NCI-H524 (cell line): Measurements from ENCODE around the gene ABCF2.

ENCODE experiments used
- DNase-seq, 2 experiments: peaks; one replicate each; lab custom pipeline; 2025; lab: John Stamatoyannopoulos, UW

The ABCF2 gene

GRCh38 chr7:151225948-151226510, 976 bp downstream of the ABCF2 start:
- no peak for DNase-seq

DNA sequence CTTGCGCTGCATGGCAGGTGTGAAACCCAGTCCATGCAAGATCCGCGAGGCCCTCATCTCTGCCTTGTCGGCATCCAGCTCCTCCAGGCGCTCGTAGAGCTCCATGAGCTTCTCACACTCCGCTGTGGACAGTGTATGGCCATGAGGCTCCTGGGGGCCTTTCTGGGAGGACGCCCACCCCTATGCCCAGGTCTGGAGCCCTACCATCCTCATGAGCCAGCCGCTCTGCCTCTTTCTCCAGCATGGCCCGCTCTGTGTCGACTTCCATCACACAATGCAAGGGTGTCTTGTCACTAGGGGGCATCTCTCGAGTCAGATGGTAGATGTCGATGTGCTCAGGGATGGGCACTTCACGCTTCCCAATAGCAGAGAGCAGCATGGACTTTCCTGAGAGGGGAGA, 3.3 kb downstream of the ABCF2 start:
- DNase-seq: no peak

GRCh38 chr7:151218170-151218569, 8.8 kb downstream of the ABCF2 start:
- no peak for DNase-seq

DNA sequence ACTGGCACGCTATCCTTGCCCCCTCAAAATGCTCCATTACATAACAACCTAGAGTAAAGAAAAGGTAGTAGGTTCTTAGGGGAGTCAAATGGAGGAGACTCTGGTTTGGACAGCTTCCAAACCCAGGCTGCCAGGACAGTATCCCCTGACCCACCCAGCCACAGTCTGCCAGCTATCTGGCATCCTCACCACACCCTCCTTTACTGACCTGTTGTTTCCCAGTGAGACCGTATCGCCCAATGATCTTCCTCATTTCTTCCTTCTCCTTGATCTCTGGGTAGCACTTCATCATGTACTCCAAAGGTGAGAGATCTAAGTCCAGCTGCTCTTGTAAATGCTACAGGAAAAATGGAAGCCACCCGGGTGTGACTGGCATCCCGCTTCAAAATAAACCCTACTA, 11.6 kb downstream of the ABCF2 start:
- no peak for DNase-seq

GRCh38 chr7:151213826-151214225, 13.2 kb downstream of the ABCF2 start:
- DNase-seq: no peak

- DNase-seq: no peak
Observed at GRCh38 chr7:151212626-151213025, 14.4 kb downstream of the ABCF2 start.

DNA sequence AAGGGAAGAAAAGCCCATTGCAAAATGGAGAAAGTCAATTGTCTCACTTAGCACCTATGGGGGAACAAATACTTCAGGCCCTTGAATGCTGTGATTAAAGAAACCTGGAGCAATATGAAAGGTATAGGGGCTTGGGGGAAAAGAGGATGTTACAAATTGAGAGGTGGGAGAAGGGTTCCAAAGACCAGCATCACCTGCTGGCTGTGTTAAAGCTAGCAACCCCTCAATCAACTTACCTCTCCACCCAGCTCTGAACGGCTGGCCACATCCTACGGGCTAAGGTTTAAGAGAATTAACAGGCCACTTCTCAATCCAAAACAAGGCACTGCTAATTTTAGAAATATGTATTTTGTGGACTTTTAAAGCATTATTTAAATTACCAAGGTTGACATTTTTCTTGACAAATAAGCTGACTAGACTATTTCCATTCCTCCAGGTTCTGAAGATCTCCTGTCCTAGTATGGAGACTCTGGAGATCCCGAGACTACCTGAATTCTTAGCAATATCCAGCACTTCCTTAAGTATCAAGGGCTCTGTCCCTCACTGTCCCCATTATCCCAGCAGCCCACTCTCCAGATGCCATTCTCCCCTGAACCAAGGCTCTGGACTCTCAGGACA, 15.7 kb downstream of the ABCF2 start:
- DNase-seq: no peak

DNA sequence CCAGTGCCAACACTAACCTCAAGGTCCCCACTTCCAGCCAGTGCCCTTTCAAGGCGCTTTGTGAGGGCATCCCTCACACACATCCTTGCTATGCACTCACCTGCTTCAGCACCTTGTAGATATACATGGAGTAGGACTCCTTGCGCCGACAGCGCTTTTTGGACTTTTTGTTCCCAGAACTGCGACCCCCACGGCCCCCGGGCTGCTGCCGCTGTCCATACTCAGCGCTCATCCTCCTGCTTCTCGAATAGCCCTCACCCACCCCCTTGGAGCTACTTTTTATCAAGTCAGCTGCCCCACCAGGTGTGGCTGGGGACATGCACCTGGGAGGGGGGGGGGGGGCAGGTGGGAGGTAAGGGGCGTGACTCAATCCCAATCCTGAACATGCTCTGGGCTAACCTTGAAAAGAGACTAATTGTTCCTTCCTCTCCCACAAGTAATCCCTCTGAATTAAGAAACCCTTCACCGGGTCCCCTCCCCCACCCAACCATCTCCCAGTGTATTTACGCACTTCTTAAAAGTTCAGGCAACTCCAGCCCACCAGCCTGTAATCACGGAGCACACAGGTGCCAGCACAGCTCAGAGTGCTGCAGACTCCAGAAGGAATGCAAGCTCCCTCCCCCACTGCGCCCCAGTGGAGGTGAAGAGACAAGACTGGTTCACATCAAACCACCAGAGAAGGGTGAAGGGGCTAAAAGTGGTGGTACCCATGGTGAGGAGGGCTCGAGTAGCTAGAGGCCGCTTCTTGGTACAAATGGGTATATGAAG, 16.7 kb downstream of the ABCF2 start, which contains the start of gene H2BK1:
Gene H2BK1, minus strand, starts transcription at position 402 of the 768 bp plus-strand sequence. Its CDS starts 170 bp downstream, at position 232.
- DNase-seq: no peak

DNA sequence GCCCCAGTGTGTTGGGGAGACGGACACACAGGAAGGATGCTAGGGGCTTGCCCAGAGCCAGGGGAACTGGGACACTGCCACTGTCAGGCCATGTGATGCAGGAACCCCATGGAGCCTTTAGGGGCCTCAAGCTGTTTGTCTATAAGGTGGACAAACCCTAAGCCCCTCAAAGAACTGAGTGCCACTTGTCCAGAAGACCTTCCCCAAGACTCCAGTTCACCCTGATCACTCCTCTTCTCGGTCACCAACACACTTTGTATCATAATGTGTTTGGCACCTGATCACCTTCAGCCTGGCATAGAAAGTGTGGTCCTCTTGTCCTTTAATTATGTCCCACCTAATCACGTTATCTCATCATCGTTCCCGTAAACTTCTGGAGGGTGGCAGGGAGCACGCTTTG, 17.4 kb downstream of the ABCF2 start:
- DNase-seq: no peak

GRCh38 chr7:151208253-151208862, 18.6 kb downstream of the ABCF2 start:
- DNase-seq: no peak

GRCh38 chr7:151207804-151208203, 19.2 kb downstream of the ABCF2 start:
- no peak for DNase-seq

DNA sequence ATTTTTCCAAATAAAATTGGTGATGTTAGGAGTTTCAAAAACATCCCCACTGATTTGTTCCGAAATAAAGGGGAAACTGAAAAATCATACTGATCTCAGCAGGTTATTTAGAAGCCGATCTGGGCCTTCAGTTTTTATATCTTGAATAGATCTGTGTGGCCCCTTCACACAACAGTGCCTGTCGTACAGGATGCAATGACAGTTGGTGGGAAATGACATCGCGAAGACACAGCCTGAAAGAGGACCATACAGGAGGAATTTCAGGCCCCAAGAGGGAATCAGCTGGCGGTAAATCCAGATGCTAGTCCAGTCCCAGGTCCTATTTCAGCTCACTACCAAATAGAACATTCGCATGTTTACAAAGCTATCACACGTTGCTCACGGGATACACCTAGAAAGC, 19.7 kb downstream of the ABCF2 start:
- no peak for DNase-seq

- DNase-seq: no peak
Observed at GRCh38 chr7:151206914-151207313, 20.1 kb downstream of the ABCF2 start.

GRCh38 chr7:151205730-151206129, 21.3 kb downstream of the ABCF2 start:
- no peak for DNase-seq

GRCh38 chr7:151204383-151205032, 22.5 kb downstream of the ABCF2 start:
- DNase-seq: no peak

DNA sequence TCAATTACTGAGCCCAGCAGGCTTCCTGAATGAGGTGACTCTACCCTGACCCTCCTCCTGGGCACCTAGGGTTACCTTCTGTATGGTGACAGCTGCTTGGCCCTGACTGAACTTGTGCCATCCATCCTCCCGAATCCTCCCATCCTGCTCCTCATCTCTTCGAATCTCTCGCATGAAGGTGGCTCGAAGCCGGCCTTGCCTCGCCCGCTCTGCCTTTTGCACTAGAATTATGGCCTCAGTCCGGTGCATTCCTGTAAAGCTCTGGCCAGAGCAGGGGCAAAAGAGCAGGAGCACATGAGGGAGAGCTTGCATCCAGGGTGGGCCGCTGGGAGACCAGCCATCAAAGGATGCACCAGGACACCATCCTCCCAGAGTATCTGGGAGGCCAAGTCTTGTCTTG, 24.2 kb downstream of the ABCF2 start:
- DNase-seq: no peak

GRCh38 chr7:151201751-151202150, 25.3 kb downstream of the ABCF2 start:
- no peak for DNase-seq

DNA sequence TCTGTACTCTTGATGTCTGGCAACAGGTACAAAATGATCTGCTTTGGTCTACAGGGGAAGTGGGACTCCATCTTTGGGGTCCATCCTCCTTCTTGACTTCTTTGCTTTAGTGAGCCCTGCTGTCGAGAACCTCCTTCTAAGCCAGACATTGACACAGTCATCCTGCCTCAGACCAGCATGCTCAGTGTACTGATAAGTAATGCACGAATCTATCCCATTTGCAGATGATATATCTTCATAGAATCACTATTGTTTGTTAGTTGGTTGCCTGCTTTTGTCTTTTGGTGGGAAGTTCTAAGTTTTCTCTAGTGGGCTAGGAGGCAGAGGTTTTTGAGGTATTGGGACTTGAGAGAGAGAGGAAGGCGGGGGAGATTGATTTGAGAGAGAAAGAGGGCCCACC, 25.7 kb downstream of the ABCF2 start:
- no peak for DNase-seq

- DNase-seq: no peak
Observed at GRCh38 chr7:151198945-151199848, 27.8 kb downstream of the ABCF2 start.

DNA sequence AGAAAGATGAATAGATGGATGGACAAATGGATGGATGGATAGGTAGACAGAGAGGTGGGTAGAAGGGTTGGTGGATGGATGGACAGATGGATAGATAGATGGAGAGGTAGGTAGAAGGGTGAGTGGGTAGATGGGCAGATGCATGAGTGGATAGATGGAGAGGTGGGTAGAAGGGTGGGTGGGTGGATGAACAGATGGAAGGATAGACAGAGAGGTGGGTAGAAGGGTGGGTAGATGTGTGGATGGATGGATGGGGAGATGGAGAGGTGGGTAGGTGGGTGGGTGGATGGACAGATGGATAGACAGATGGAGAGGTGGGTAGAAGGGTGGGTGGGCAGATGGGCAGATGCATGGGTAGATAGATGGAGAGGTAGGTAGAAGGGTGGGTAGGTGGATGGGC, 29.1 kb downstream of the ABCF2 start:
- no peak for DNase-seq
